ENCODE data around the gene C10orf105.

C10orf105 gene

GRCh38 chr10:71753960-71754505 lies 34.5 kb upstream of the C10orf105 start:
- no peak overlapping the region for H3K27ac ChIP-seq
- no peak for TF ChIP-seq CTCF (conservative IDR thresholded peaks at IDR 0.05)

DNA sequence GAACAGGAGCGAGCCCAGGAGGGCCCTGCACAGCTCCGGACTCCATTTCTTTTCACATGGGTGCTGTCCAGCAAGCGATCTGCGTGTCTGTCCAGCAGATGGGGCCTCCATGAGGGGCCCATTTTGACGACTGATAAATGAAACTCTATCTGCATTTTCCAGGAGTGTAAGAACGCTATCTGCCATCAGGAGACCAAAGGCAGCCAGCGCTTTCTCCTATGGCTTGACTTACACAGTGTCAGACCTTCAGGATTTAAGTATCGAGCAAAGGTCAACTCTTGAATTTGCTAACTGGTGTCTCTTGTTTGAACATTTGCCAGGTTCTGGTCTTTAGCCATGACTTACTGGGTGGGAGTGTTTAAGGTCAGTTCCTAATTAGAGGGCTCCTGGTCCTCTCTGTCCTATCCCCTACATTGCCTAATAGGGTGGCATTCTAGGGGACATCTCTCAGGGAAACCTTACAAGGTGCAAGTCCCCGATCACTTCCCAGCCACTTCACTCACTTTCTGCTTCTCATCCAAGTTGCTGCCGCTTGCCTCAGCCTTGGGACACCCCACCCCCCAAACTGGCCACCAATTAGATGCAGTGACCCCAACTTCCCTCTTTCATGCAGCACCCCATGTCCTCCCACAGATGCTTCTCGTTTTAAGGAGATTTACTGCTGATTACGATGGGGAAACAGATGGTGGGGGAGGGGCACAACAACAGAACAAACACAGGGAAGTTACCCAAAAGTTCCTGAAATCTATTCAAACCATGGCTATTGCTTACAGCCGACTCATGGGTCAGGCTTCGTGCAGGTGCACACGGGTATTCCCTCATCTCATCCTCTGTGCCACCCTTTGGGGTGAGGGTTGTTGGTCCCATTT lies 33.7 kb upstream of the C10orf105 start:
- no peak for TF ChIP-seq CTCF (conservative IDR thresholded peaks at IDR 0.05)
- H3K27ac ChIP-seq = no peak overlapping the region

- no peak for TF ChIP-seq CTCF (conservative IDR thresholded peaks at IDR 0.05)
- H3K27ac ChIP-seq = no peak overlapping the region
Measured at GRCh38 chr10:71752391-71753090, 33.0 kb upstream of the C10orf105 start.

DNA sequence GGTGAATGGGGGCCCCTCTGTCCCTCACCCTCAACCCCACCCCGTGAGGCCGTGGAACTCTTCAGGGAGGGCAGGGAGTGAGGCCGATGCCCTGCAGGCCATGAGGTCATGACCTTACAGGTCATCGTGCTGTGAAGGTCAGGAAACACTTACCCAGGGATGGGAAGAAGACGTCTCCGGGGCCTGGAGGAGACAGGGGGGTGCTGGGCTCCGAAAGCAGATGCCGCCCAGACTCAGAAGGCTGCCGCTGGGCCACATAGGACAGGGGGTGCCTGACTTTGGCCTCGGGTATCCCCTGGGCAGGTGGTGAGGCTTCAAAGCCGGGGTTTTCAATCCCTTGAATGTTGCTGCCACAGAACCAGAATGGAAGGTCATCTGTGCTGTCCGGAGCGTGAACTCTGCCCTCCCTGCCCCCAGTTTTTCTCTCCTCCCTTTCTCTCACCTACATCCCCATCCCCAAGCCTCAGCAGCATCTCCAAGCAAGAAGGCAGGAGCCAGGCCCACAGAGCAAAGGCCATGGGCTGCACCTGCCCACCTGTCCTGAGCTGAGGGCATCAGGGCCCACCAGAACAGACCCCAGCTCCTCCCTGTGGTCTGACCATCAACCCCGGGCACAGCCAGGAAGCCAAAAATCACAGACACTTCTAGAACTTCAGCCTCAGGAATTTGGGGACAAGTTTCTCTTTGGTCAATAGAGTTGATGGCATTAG lies 32.1 kb upstream of the C10orf105 start:
- no peak for TF ChIP-seq CTCF (conservative IDR thresholded peaks at IDR 0.05)
- no peak overlapping the region for H3K27ac ChIP-seq

GRCh38 chr10:71750986-71751385 lies 31.4 kb upstream of the C10orf105 start:
- H3K27ac ChIP-seq = no peak overlapping the region

GRCh38 chr10:71750124-71750841 lies 30.7 kb upstream of the C10orf105 start:
- no peak for TF ChIP-seq CTCF (conservative IDR thresholded peaks at IDR 0.05)
- no peak overlapping the region for H3K27ac ChIP-seq

More at GRCh38 chr10:71750986-71751385, 31.4 kb upstream of the C10orf105 start:
- no peak for TF ChIP-seq CTCF (conservative IDR thresholded peaks at IDR 0.05)

Measured in VCaP (cell line).